ENCODE data around the gene SMIM35.

- no peak for TF ChIP-seq ZNF549 (tag by site-specific recombination; IDR thresholded peaks at IDR 0.05)
- TF ChIP-seq CTCF (tag by site-specific recombination; IDR thresholded peaks at IDR 0.05): no peak
- no peak for TF ChIP-seq KLF1 (tag by site-specific recombination; IDR thresholded peaks at IDR 0.05)
- TF ChIP-seq ZNF677 (tag by site-specific recombination; IDR thresholded peaks at IDR 0.05): no peak
- no peak for TF ChIP-seq YY1 (tag by site-specific recombination; IDR thresholded peaks at IDR 0.05)
- TF ChIP-seq, protein P1, sequence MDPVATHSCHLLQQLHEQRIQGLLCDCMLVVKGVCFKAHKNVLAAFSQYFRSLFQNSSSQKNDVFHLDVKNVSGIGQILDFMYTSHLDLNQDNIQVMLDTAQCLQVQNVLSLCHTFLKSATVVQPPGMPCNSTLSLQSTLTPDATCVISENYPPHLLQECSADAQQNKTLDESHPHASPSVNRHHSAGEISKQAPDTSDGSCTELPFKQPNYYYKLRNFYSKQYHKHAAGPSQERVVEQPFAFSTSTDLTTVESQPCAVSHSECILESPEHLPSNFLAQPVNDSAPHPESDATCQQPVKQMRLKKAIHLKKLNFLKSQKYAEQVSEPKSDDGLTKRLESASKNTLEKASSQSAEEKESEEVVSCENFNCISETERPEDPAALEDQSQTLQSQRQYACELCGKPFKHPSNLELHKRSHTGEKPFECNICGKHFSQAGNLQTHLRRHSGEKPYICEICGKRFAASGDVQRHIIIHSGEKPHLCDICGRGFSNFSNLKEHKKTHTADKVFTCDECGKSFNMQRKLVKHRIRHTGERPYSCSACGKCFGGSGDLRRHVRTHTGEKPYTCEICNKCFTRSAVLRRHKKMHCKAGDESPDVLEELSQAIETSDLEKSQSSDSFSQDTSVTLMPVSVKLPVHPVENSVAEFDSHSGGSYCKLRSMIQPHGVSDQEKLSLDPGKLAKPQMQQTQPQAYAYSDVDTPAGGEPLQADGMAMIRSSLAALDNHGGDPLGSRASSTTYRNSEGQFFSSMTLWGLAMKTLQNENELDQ (tag by site-specific recombination; IDR thresholded peaks at IDR 0.05; ENCODE audit: low read depth): no peak
- no peak for TF ChIP-seq ZNF132 (tag by site-specific recombination; IDR thresholded peaks at IDR 0.05; ENCODE audit: borderline replicate concordance)
- no peak for TF ChIP-seq ZNF362 (tag by site-specific recombination; IDR thresholded peaks at IDR 0.05)
- TF ChIP-seq ZBTB17 (tag by site-specific recombination; IDR thresholded peaks at IDR 0.05): no peak
- no peak for TF ChIP-seq KLF16 (tag by site-specific recombination; IDR thresholded peaks at IDR 0.05)
- no peak for TF ChIP-seq ZNF23 (tag by site-specific recombination; IDR thresholded peaks at IDR 0.05; ENCODE audit: borderline replicate concordance)
- no peak for TF ChIP-seq OVOL3 (tag by site-specific recombination; IDR thresholded peaks at IDR 0.05)
- TF ChIP-seq ZNF626 (tag by site-specific recombination; IDR thresholded peaks at IDR 0.05): no peak
- no peak for TF ChIP-seq TCF7L2 (IDR thresholded peaks at IDR 0.05; ENCODE audit: borderline replicate concordance, low read depth, low read length)
Measured at GRCh38 chr11:118064956-118065355, 21.8 kb downstream of the SMIM35 start.
